ENCODE results near the gene SMAD6. TPM values are rescaled to one million over a fixed set of nuclear protein-coding genes. Genes with fewer than 3 reads are reported as not detected.

SMAD6 gene
- total RNA-seq, 4 donors from 2014 or later: 59.3 to 118 (median 62.3) TPM

DNA sequence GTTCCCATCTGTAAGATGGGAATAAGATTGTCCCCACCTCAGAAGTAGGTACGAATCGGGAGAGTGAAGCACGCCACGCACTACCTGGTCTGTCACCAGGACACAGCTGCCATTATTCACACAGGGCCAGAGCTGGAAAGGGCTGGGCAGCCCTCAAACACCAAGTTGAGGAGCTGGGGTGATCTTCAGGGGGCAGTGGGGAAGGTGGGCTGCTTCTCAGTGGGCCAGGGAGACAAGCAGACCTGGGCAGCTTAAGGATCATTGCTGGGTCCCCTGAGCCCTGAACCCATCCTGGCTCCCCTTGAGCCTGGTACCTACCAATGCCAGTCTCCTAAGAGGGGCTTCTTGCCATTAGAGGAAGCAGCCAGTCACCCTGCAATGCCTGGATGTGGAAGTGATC, 82.1 kb downstream of the SMAD6 start:
- no peaks in the 10 kb centered on the region for H3K9me3 ChIP-seq
- intact Hi-C loops (cut with DNase I): no loop called here
- DNase-seq: no peak

DNA sequence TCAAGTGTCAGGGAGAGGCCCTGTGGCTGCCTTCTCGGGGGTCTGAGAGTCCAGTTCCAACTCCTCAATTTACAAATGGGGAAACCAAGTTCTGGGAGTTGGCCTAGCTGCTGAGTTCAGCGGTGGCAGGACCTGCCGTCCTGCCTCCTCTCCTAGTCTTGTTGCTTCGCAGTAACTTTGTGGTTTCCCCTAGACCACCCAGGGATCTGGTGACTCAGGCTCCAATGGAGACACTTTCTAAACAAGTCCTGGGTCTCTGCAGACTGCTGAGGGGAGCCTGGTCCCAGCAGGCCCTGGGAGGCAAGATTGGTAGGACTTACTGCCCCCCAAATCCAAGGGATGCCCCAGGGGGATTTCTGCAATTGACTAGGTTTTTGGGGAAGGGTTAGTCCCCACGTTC, 83.6 kb downstream of the SMAD6 start:
- peaks cover 0 to 7% of the 10 kb centered on the region in 2 donors for H3K4me1 ChIP-seq
- H3K4me3 ChIP-seq (replicated peaks in 1 of 3): no peak overlapping the region
- no peaks in the 10 kb centered on the region for H3K9me3 ChIP-seq
- TF ChIP-seq, protein P1, sequence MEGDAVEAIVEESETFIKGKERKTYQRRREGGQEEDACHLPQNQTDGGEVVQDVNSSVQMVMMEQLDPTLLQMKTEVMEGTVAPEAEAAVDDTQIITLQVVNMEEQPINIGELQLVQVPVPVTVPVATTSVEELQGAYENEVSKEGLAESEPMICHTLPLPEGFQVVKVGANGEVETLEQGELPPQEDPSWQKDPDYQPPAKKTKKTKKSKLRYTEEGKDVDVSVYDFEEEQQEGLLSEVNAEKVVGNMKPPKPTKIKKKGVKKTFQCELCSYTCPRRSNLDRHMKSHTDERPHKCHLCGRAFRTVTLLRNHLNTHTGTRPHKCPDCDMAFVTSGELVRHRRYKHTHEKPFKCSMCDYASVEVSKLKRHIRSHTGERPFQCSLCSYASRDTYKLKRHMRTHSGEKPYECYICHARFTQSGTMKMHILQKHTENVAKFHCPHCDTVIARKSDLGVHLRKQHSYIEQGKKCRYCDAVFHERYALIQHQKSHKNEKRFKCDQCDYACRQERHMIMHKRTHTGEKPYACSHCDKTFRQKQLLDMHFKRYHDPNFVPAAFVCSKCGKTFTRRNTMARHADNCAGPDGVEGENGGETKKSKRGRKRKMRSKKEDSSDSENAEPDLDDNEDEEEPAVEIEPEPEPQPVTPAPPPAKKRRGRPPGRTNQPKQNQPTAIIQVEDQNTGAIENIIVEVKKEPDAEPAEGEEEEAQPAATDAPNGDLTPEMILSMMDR (IDR thresholded peaks at IDR 0.05): no peak
- no peak for TF ChIP-seq POLR2A (IDR thresholded peaks at IDR 0.05)
- peaks cover 5 to 7% of the 10 kb centered on the region in 2 donors for H3K36me3 ChIP-seq
- H3K27me3 ChIP-seq: no peaks in the 10 kb centered on the region
- no peak overlapping the region for H3K27ac ChIP-seq
- no peak for DNase-seq
- WGBS, 2 donors: 89 to 94% methylated on average over 4 to 5 of the region's 5 CpGs
- intact Hi-C loops (cut with DNase I): no loop called here

More for the DNA sequence above, 82.1 kb downstream of the SMAD6 start:
- 97 to 100% methylated on average over 4 of the region's 4 CpGs for WGBS, 2 donors
- Histone ChIP-seq H3K4me3 (replicated peaks in 1 of 3) (no peak overlapping the region), H3K27ac (no peak overlapping the region), H3K27me3 (no peaks in the 10 kb centered on the region), H3K4me1 (peaks cover 10 to 16% of the 10 kb centered on the region in 2 donors), H3K36me3 (peaks cover 5 to 7% of the 10 kb centered on the region in 2 donors)
- TF ChIP-seq, protein P1 (IDR thresholded peaks at IDR 0.05): no peak
- TF ChIP-seq POLR2A (IDR thresholded peaks at IDR 0.05): no peak

DNA sequence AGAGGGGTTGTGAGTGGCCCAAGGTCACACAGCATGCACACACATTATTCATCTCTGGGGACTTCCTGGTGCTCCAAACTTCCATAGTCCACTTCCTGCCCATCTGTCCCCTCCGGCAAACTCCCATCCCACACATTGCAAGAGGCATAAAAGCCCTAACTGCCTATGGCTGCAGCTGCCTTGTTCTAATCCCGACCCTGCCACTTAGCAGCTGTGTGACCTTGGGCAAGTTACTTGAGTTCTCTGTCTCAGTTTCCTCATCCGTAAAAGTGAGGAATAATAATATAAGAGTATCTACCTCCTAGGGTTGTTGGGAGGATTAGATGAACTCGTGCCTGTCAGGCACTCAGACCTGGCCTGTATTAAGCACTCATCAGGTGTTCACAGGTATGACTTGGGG, 84.2 kb downstream of the SMAD6 start:
- DNase-seq: no peak
- no peak for TF ChIP-seq POLR2A (IDR thresholded peaks at IDR 0.05)
- TF ChIP-seq, protein P1 (IDR thresholded peaks at IDR 0.05): no peak
- Histone ChIP-seq H3K4me3 (replicated peaks in 1 of 3) (no peak overlapping the region), H3K36me3 (peaks cover 2% of the 10 kb centered on the region in 2 donors), H3K9me3 (no peaks in the 10 kb centered on the region), H3K27me3 (no peaks in the 10 kb centered on the region), H3K27ac (no peak overlapping the region), H3K4me1 (peaks cover 0 to 7% of the 10 kb centered on the region in 2 donors)
- intact Hi-C loops (cut with DNase I): no loop called here
- 73 to 91% methylated on average over 4 of the region's 4 CpGs for WGBS, 2 donors

DNA sequence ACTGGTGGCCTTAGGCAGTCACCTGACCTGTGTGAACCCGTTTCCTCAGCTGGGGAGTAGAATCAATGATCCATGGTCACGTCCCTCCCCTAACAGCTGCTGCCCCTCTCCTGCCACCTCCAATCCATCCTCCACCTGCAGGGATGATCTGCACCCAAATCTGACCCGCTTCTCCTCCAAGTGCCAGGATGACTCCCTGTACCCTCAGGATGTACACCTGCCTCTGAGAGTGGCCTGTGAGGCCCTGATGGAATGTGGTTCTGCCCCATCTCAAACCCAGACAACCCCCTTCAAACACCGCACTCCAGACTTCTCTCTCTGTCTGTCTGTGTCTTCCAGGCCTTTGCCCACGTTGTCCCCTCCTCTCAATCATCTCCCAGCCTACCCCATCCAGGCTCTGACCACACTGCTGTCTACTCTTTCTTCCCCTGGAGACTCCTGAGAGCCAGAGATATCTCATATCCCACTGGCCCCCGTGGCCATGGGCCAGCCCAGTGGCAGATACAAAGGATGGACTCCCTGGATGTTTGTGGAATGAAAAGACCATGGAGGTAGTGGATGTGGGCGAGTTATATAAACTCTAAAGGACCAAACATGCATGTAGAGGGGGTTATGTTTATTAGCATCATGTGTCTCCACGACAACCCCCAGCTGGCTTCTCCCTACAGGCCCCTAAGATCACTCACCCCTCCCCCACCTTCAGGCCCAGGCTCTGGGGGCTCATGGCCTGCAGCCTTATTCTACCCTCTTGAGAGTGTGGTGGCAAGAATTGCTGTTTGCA, 84.9 kb downstream of the SMAD6 start:
- Histone ChIP-seq H3K4me1 (peaks cover 0 to 7% of the 10 kb centered on the region in 2 donors), H3K27me3 (no peaks in the 10 kb centered on the region), H3K9me3 (no peaks in the 10 kb centered on the region), H3K4me3 (replicated peaks in 1 of 3) (no peak overlapping the region), H3K27ac (no peak overlapping the region), H3K36me3 (no peaks in the 10 kb centered on the region)
- 72 to 76% methylated on average over 8 of the region's 8 CpGs for WGBS, 2 donors
- TF ChIP-seq, protein P1 (IDR thresholded peaks at IDR 0.05): no peak
- no peak for TF ChIP-seq POLR2A (IDR thresholded peaks at IDR 0.05)
- no peak for DNase-seq
- intact Hi-C loops (cut with DNase I): no loop called here

DNA sequence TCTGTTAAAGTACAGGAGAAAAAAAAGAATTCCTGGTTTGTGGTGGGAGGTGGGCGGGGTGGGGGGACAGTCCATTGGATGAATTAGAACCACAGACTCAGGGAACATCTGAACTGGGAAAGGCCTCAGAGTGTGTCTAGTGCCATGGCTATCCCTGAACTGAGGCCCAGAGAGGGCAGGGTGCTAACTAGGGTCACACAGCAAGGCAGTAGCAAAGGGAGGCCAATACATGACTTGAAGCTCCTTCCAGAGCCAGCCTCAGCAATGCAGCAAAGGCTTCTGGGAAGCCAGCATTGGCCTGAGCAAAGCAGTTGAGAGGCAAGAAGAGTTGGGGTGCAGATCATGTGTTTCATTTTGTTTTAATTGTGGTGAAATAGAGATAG, 85.4 kb downstream of the SMAD6 start:
- Histone ChIP-seq H3K27me3 (no peaks in the 10 kb centered on the region), H3K36me3 (no peaks in the 10 kb centered on the region), H3K4me3 (replicated peaks in 1 of 3) (no peak overlapping the region), H3K27ac (no peak overlapping the region), H3K4me1 (peaks cover 0 to 7% of the 10 kb centered on the region in 2 donors), H3K9me3 (no peaks in the 10 kb centered on the region)
- intact Hi-C loops (cut with DNase I): no loop called here
- TF ChIP-seq, protein P1 (IDR thresholded peaks at IDR 0.05): no peak
- TF ChIP-seq POLR2A (IDR thresholded peaks at IDR 0.05): no peak
- WGBS, 2 donors: 89 to 100% methylated on average over 1 of the region's 1 CpG
- no peak for DNase-seq
